GM12874 (cell line): ENCODE measurements around the gene RNF13.

Experiments
- TF ChIP-seq, protein P1 (sequence below): IDR thresholded peaks from 2 replicates; pipeline ENCODE4 v1.5.1; 2011; ENCODE audit warnings: low read depth, mild to moderate bottlenecking, control low read depth, low read length, moderate library complexity; ENCODE audit not compliant: insufficient read depth

Gene RNF13

GRCh38 chr3:149830902-149831301 lies 17.9 kb downstream of the RNF13 start:
- TF ChIP-seq, protein P1, sequence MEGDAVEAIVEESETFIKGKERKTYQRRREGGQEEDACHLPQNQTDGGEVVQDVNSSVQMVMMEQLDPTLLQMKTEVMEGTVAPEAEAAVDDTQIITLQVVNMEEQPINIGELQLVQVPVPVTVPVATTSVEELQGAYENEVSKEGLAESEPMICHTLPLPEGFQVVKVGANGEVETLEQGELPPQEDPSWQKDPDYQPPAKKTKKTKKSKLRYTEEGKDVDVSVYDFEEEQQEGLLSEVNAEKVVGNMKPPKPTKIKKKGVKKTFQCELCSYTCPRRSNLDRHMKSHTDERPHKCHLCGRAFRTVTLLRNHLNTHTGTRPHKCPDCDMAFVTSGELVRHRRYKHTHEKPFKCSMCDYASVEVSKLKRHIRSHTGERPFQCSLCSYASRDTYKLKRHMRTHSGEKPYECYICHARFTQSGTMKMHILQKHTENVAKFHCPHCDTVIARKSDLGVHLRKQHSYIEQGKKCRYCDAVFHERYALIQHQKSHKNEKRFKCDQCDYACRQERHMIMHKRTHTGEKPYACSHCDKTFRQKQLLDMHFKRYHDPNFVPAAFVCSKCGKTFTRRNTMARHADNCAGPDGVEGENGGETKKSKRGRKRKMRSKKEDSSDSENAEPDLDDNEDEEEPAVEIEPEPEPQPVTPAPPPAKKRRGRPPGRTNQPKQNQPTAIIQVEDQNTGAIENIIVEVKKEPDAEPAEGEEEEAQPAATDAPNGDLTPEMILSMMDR: no peak

DNA sequence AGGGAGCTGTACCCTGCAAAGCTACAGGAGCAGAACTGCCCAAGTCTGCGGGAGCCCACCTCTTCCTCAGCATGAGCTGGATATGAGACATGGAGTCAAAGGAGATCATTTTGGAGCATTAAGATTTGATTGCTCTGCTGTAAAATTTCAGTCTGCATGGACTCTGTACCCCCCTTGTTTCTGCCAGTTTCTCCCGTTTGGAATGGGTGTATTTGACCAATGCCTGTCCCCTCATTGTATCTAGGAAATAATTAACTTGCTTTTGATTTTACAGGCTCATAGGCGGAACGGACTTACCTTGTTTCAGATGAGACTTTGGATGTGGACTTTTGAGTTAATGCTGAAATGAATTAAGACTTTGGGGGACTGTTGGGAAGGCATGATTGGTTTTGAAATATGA lies 18.3 kb downstream of the RNF13 start:
- TF ChIP-seq, protein P1: no peak

- TF ChIP-seq, protein P1: no peak
Measured at GRCh38 chr3:149832086-149832485, 19.1 kb downstream of the RNF13 start.

DNA sequence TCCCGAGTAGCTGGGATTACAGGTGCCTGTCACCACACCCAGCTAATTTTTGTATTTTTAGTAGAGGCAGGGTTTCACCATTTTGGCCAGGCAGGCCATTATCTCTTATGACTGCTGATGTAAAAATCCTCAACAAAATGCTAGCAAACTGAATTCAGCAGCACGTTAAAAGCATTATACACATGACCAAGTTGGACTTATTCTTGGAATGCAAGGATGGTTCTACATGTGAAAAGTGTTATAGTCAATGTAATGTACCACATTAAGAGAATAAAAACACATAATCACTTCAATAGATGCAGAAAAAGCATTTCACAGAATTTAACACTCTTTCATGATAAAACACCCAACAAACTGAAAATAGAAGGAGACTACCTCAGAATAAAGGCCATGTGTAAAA lies 20.2 kb downstream of the RNF13 start:
- TF ChIP-seq, protein P1: no peak

- TF ChIP-seq, protein P1: no peak
Measured at GRCh38 chr3:149839896-149840295, 26.9 kb downstream of the RNF13 start.

GRCh38 chr3:149843502-149843901 lies 30.5 kb downstream of the RNF13 start:
- TF ChIP-seq, protein P1: no peak

GRCh38 chr3:149844091-149844490 lies 31.1 kb downstream of the RNF13 start:
- TF ChIP-seq, protein P1: no peak
